GM12865 (cell line): ENCODE results near the gene DAPK1.

Experiments used
- DNase-seq: peaks from one replicate; pipeline ENCODE4 v3.0.0; 2010; ENCODE audit warnings: low read depth
- H3K4me3 ChIP-seq: 2 replicates; pipeline ENCODE4 v1.5.1; 2011; ENCODE audit warnings: mild to moderate bottlenecking, low read depth, low read length, control low read depth
- TF ChIP-seq, protein P1 (sequence below): IDR thresholded peaks from 2 replicates; pipeline ENCODE4 v1.5.1; 2011; ENCODE audit warnings: low read length, control low read depth, low read depth, inconsistent platforms; ENCODE audit not compliant: insufficient read depth; ENCODE audit errors: missing control alignments

The DAPK1 gene

DNA sequence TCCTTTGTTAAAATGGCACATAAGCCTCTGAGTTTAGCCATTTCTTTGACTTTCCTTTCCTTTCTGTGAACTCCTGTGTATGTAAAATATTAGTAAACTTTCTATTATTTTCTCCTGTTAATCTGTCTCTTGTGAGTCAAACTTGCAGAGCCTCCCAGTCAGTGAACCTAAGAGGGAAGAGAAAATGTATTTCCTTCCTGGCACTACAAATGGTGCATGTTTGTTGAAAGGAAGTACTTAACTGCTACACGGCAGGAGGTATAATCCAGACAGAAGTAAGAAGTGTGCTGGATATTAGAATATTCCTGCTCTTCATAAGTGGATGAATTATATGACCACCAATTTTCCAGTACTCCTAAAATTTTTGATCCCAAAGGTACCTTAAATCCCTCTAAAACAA lies 251.2 kb downstream of the DAPK1 start:
- no peak for DNase-seq
- H3K4me3 ChIP-seq: no peak overlapping the region
- TF ChIP-seq, protein P1, sequence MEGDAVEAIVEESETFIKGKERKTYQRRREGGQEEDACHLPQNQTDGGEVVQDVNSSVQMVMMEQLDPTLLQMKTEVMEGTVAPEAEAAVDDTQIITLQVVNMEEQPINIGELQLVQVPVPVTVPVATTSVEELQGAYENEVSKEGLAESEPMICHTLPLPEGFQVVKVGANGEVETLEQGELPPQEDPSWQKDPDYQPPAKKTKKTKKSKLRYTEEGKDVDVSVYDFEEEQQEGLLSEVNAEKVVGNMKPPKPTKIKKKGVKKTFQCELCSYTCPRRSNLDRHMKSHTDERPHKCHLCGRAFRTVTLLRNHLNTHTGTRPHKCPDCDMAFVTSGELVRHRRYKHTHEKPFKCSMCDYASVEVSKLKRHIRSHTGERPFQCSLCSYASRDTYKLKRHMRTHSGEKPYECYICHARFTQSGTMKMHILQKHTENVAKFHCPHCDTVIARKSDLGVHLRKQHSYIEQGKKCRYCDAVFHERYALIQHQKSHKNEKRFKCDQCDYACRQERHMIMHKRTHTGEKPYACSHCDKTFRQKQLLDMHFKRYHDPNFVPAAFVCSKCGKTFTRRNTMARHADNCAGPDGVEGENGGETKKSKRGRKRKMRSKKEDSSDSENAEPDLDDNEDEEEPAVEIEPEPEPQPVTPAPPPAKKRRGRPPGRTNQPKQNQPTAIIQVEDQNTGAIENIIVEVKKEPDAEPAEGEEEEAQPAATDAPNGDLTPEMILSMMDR: no peak

DNA sequence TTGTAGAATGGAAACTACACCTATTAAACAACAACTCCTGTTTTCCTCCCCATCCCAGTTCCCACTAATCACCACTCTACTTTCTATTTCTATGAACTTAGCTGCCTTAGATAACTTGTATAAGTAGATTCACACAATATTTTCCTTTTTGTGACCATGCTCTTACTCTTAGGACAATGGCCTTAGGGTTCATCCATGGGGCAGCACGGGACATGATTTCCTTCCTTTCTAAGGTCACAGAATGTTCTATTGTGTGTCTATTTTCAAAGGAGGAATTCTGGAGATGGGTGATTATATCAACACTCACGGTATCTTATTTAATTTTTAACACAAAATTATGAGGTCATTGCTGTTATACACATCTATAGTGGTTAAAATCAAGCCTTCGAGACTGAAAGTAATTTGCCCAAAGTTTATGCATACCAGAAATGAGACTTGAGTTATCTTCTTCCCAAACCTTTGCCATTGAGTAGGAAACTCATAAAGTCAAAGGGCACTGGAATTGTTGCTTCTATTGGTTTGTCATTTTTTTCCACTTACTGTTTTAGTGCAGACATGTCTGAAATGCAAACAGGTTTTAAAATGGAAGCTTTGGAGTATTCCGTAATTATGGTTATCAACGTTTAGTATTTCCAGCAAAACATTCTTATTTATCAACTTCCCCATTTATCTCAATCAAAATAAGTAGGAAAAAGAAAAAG lies 251.8 kb downstream of the DAPK1 start:
- DNase-seq: no peak
- TF ChIP-seq, protein P1: no peak
- H3K4me3 ChIP-seq: no peak overlapping the region

DNA sequence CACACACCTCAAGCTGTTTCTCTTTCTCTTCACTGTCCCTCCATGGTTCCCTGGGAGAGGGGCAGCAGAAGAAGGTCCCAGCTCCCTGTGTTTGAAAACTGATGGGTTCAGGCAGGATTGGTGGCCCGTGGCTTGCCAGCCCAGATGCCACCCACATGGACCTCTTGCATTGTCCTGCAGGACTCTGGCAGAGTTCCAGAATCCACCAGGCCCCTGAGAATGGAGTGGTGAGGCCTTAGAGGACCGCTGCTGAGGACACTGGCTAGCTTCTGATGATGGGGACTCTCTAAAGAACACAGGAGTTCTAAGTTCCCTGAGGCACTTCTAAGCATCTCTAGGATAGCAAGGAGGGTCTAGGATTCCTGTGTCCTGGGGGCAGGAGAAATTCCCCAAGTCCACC lies 253.1 kb downstream of the DAPK1 start:
- no peak for DNase-seq
- TF ChIP-seq, protein P1: no peak
- H3K4me3 ChIP-seq: no peak overlapping the region

DNA sequence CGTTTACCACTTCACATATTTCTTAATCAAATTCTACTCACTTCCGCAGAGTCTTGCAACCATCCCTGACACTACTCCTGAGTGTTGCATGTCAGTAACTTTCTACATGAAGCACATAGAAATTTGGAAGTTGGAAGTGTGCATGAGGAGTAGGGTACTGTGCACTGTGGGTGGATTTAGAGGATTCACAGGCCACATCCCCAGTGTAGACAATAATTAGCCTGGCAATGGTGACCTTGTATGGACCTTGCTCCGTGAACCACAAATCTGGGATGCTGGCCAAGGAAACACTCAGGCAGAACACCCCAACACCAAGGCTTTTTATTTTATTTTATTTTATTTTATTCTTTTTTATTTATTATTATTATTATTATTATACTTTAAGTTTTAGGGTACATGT lies 253.8 kb downstream of the DAPK1 start:
- TF ChIP-seq, protein P1: no peak
- no peak for DNase-seq
- H3K4me3 ChIP-seq: no peak overlapping the region

DNA sequence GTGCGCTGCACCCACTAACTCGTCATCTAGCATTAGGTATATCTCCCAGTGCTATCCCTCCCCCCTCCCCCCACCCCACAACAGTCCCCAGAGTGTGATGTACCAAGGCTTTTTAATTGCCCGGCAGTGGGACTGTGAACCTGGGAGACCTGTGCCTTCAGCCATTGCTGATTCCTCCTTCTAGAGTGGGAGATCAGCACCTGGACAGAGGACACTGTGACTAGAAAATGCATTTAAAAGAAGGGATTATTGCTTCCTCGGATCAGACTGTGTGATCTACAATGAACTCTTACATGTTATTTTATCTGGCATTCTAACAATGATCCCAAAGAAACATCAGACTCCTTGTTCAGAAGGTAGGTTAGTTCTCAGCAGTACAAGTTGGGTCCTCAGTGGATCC lies 254.2 kb downstream of the DAPK1 start:
- no peak for DNase-seq
- TF ChIP-seq, protein P1: no peak
- H3K4me3 ChIP-seq: no peak overlapping the region

DNA sequence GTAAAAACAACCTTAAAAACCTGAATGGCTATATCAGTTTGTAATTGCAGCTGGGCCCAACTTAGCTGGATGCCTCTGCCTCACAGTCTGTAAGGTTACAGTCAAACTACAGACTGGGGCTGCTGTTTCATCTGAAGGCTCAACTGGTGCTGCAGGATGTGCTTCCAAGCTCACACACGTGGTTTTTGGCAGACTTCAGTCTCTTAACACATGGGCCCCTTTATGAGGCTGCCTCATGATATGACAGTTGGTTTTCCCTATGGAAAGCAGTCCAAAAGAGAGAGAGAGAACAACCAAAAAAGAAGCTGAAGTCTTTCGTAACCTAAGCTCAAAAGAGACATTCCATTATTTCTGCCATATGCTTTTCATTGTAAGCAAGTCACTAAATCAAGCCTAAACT lies 255.6 kb downstream of the DAPK1 start:
- TF ChIP-seq, protein P1: no peak
- no peak for DNase-seq

More for the DNA sequence above, 255.6 kb downstream of the DAPK1 start:
- no peak overlapping the region for H3K4me3 ChIP-seq
